WERI-Rb-1 (cell line): ENCODE results near the gene ESYT1.
"Not testable (repeated sequence)": the region's sequence is repeated elsewhere in the genome, so short reads cannot be mapped to it uniquely, and the experiment has no call there.

Experiments
- DNase-seq: peaks from one replicate; pipeline ENCODE4 v3.0.0-alpha.2; 2020
- H3K27ac ChIP-seq: fragments of 250-450 bp; sonication (Bioruptor Pico); 2 replicates; pipeline ENCODE4 v1.5.1; 2020; ENCODE audit warnings: mild to moderate bottlenecking, moderate library complexity
- H3K27me3 ChIP-seq: fragments of 250-450 bp; sonication (Bioruptor Pico); 2 replicates; pipeline ENCODE4 v1.5.1; 2021; ENCODE audit warnings: mild to moderate bottlenecking, low read depth, moderate library complexity; ENCODE audit not compliant: insufficient read depth, severe bottlenecking
- H3K36me3 ChIP-seq: fragments of 250-450 bp; sonication (Bioruptor Pico); 2 replicates; pipeline ENCODE4 v1.5.1; 2020; ENCODE audit warnings: mild to moderate bottlenecking, moderate library complexity
- H3K4me3 ChIP-seq: 2 replicates; pipeline ENCODE4 v1.5.1; 2011; ENCODE audit warnings: low read depth, mild to moderate bottlenecking, control low read depth, low read length
- H3K9me3 ChIP-seq: fragments of 250-450 bp; sonication (Bioruptor Pico); 2 replicates; pipeline ENCODE4 v1.5.1; 2021; ENCODE audit warnings: mild to moderate bottlenecking, moderate library complexity; ENCODE audit not compliant: severe bottlenecking
- TF ChIP-seq, protein P1 (sequence below): IDR thresholded peaks from 2 replicates; pipeline ENCODE4 v1.5.1; 2011; ENCODE audit warnings: low read depth, mild to moderate bottlenecking, control low read depth, inconsistent platforms, low read length

The ESYT1 gene

DNA sequence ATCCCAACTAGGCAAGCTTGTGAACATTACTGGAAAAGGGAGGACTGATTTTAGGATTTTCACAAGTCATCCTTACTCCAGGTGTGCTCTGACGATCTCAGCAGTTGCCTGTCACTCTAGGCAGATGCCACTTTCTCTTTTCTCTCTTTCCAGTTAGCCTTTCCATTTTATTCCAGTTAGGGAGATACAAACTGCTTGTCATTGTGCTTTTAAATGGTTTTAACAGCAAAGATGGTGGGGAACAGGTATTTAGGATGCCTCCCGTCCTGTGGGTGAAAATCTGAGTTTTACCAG, 22.5 kb upstream of the ESYT1 start:
- Histone ChIP-seq H3K27me3 (no peaks in the 10 kb centered on the region), H3K36me3 (peaks cover 58% of the 10 kb centered on the region), H3K9me3 (no peaks in the 10 kb centered on the region), H3K4me3 (peak overlapping the region; percentile 70), H3K27ac (peak overlapping the region; percentile 93)
- DNase-seq: no peak
- TF ChIP-seq, protein P1, sequence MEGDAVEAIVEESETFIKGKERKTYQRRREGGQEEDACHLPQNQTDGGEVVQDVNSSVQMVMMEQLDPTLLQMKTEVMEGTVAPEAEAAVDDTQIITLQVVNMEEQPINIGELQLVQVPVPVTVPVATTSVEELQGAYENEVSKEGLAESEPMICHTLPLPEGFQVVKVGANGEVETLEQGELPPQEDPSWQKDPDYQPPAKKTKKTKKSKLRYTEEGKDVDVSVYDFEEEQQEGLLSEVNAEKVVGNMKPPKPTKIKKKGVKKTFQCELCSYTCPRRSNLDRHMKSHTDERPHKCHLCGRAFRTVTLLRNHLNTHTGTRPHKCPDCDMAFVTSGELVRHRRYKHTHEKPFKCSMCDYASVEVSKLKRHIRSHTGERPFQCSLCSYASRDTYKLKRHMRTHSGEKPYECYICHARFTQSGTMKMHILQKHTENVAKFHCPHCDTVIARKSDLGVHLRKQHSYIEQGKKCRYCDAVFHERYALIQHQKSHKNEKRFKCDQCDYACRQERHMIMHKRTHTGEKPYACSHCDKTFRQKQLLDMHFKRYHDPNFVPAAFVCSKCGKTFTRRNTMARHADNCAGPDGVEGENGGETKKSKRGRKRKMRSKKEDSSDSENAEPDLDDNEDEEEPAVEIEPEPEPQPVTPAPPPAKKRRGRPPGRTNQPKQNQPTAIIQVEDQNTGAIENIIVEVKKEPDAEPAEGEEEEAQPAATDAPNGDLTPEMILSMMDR: no peak

DNA sequence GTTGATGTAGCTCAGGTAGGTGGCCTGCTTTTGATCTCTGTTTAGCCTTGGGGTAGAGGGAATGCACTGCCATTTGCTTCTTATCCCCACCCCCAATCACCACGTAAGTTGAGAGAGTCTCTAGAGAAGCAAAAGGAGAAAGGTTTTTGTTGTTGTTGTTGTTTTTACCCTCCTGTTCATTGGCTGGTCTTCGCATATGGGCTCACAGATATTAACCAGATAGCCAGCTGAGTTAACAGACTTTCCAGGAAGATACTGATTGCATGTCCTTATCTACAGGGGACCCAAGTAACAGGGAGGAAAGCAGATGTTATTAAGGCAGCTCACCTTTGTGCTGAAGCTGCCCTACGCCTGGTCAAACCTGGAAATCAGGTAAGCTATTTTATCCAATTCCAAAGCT, 20.8 kb upstream of the ESYT1 start:
- no peak overlapping the region for H3K4me3 ChIP-seq
- DNase-seq: no peak
- TF ChIP-seq, protein P1: no peak
- no peaks in the 10 kb centered on the region for H3K27me3 ChIP-seq
- H3K27ac ChIP-seq: no peak overlapping the region
- H3K9me3 ChIP-seq: no peaks in the 10 kb centered on the region
- peaks cover 75% of the 10 kb centered on the region for H3K36me3 ChIP-seq

DNA sequence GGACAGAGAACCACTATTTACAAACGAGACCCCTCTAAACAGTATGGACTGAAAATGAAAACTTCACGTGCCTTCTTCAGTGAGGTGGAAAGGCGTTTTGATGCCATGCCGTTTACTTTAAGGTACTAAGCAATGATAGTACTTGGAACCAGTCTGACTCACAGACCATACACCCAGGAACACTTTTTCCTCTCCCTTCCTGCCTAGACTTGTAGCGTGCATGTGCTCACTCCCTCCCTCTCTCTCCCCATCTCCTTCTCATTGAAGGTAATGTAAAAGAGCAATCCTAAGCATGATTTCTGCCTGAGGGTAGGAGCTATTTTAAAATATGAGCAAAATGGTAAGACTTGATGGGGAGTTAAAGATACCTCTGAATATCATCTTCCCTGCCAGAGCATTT, 17.5 kb upstream of the ESYT1 start:
- Histone ChIP-seq H3K4me3 (no peak overlapping the region), H3K27ac (no peak overlapping the region), H3K36me3 (peaks cover 85% of the 10 kb centered on the region), H3K9me3 (peaks cover 3% of the 10 kb centered on the region), H3K27me3 (no peaks in the 10 kb centered on the region)
- no peak for DNase-seq
- TF ChIP-seq, protein P1: no peak

DNA sequence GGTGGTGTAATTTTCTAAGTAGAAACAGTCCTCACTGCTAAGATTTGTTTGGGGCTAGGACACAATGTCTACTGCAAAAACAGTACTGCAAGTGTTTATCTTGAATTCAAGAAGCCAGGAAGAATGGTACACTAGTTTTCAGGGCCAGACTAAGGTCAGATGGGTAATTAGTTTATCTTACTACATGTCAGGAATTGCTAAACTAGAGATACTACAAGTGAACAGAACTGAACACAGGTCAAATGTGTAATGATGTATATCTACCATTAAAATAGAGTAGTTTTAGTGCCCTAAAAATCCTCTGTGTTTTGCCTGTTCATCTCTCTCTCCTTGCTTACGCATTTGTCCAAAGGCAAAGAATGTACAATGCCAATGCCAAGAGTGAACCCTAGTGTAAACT, 14.0 kb upstream of the ESYT1 start:
- H3K36me3 ChIP-seq: peaks cover 58% of the 10 kb centered on the region
- no peak overlapping the region for H3K27ac ChIP-seq
- TF ChIP-seq, protein P1: no peak
- H3K9me3 ChIP-seq: peaks cover 6% of the 10 kb centered on the region
- no peak for DNase-seq
- no peaks in the 10 kb centered on the region for H3K27me3 ChIP-seq
- H3K4me3 ChIP-seq: no peak overlapping the region

DNA sequence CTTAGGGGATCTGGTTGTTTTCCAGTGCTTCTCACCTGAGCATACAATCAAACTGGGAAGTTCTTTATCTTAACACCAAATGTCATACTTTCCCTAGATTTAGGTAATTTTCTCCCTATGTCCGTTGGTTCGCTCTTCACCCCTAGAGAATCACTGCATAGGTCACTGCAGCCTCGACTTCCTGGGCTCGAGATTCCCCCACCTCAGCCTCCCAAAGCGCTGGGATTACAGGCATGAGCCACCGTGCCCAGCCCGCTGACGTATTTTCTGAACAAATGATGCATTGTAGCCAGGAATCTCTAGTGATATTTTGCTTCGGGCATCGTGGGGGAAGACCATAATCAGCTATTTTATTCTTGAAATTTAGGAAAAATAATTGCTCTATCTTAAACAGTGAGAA, 12.7 kb upstream of the ESYT1 start:
- Histone ChIP-seq H3K4me3 (no peak overlapping the region), H3K36me3 (peaks cover 49% of the 10 kb centered on the region), H3K27ac (no peak overlapping the region), H3K27me3 (no peaks in the 10 kb centered on the region), H3K9me3 (peaks cover 6% of the 10 kb centered on the region)
- TF ChIP-seq, protein P1: no peak
- no peak for DNase-seq

DNA sequence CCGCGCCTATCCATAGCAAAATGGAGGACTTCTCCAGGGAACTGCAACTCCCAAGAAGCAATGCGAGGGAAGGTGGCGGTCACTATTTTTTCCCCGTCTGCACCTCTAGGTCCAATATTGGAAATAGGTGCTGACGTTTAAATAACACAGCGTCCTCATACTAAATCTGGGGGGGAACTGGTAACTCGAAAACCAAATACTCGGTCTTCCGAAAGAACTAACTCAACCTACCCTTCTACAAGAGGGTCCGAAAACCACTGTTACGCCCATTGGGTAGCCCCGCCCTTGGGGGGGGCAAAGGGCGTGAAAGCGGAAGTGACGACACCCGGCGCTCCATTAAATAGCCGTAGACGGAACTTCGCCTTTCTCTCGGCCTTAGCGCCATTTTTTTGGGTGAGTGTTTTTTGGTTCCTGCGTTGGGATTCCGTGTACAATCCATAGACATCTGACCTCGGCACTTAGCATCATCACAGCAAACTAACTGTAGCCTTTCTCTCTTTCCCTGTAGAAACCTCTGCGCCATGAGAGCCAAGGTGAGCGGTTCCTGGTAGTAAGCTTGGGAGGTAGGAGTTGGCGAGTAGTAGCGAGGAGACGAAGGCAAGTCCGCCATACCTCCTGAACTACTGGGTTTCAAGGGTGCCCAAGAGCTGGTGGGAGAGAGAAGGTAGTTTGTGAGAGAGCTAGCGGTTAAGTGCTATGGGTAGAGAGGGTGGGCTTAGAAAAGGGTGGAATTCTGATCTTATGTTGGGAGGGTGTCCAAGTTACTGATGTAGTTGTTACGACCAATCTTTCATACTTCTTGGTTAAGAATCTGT, 11.6 kb upstream of the ESYT1 start, which contains the start of gene RPL41:
Gene RPL41, plus strand, starts transcription at position 367 of the 815 bp plus-strand sequence.
- H3K9me3 ChIP-seq: peaks cover 6% of the 10 kb centered on the region
- DNase-seq: peak; percentile 91
- TF ChIP-seq, protein P1: no peak
- peaks cover 47% of the 10 kb centered on the region for H3K36me3 ChIP-seq
- peak within 1 kb of the TSS; percentile 89 for H3K27ac ChIP-seq
- H3K27me3 ChIP-seq: no peaks in the 10 kb centered on the region
- H3K4me3 ChIP-seq: peak within 1 kb of the TSS; percentile 96

DNA sequence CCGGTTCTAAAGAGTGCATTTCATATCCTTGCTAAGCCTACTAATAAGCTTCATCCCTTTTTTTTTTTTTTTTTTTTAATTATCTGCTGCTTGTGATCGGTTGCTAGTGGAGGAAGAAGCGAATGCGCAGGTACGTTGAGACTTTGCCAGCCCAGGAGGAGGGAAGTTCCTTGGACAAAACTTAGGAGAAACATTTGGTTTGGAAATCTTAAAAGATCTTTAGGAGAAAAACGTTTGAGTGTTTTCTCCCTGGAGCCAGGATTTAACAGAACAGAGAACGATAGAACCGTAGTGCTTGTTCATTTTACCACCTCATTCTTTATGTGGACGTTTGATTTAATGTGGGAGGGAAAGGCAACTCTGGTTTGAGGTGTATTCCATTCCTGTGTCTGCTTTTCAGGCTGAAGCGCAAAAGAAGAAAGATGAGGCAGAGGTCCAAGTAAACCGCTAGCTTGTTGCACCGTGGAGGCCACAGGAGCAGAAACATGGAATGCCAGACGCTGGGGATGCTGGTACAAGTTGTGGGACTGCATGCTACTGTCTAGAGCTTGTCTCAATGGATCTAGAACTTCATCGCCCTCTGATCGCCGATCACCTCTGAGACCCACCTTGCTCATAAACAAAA, 10.9 kb upstream of the ESYT1 start:
- peak overlapping the region; percentile 96 for H3K4me3 ChIP-seq
- H3K9me3 ChIP-seq, DNase-seq, H3K27me3 ChIP-seq: not testable (repeated sequence)
- H3K27ac ChIP-seq: peak overlapping the region; percentile 89
- peaks cover 43% of the 10 kb centered on the region for H3K36me3 ChIP-seq
